Ovary (tissue), 3 donors: ENCODE data around the gene NSRP1.

ENCODE experiments used
- CTCF ChIP-seq, 3 donors: fragments of 450-650 bp in 2 of 3; fragments of 200-600 bp in 1 of 3; IDR thresholded peaks; one replicate each; pipeline versions ENCODE4 v1.5.1 to v1.8.0; 2016 to 2022; ENCODE audit warnings: antibody characterized with exemption in 3 of 3, mild to moderate bottlenecking in 1 of 3
- EP300 ChIP-seq: sonication (generic); formaldehyde crosslinking; IDR thresholded peaks from one replicate; pipeline ENCODE4 v1.6.1; 2017; ENCODE audit warnings: antibody characterized with exemption
- POLR2A ChIP-seq: fragments of 450-650 bp; IDR thresholded peaks from one replicate; pipeline ENCODE4 v1.6.1; 2017; ENCODE audit warnings: antibody characterized with exemption, mild to moderate bottlenecking, moderate library complexity
- donor health status: DM: no; HTN: no; CAD: no.

- no peak for TF ChIP-seq CTCF (IDR thresholded peaks at IDR 0.05)
- TF ChIP-seq POLR2A, result no peak
- TF ChIP-seq EP300, result no peak
Measured at GRCh38 chr17:30170415-30170987, 53.9 kb downstream of the NSRP1 start.
